Measurements from ENCODE around the gene CRYBB1.

DNA sequence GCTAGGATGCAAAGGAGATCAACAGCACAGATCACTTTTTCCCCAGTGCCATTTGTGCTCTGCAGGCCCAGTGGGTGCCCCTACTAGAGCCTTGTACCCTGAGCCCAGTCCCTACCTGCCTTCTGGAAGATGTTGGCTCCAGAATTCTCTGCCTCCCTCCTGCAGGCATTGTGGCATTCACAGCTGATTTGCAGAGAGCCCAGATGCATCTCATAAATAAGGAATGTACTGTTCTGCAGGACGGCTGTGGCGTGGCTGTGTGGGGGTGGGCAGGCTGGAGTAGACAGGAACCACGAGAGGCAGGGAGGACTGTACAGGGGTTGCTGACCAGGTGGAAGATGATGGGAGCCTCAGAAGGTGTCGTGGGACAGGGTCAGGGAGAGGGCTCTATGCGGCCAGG is 28.3 kb upstream of the CRYBB1 start:
- TF ChIP-seq ZNF70 (CRISPR knock-in tag; IDR thresholded peaks at IDR 0.05) = no peak
- no peak for TF ChIP-seq ARNTL (CRISPR knock-in tag; IDR thresholded peaks at IDR 0.05; ENCODE audit: borderline replicate concordance, low read depth)
- no peak for TF ChIP-seq ESRRG (CRISPR knock-in tag; IDR thresholded peaks at IDR 0.05)
- TF ChIP-seq ZFP3 (CRISPR knock-in tag; IDR thresholded peaks at IDR 0.05) = no peak
- TF ChIP-seq PATZ1 (CRISPR knock-in tag; IDR thresholded peaks at IDR 0.05; ENCODE audit: borderline replicate concordance) = no peak
- TF ChIP-seq OSR1 (CRISPR knock-in tag; IDR thresholded peaks at IDR 0.05) = no peak
- TF ChIP-seq TSHZ2 (CRISPR knock-in tag; IDR thresholded peaks at IDR 0.05) = no peak
- no peak for TF ChIP-seq SNAI2 (CRISPR knock-in tag; IDR thresholded peaks at IDR 0.05)
- TF ChIP-seq TOX (CRISPR knock-in tag; IDR thresholded peaks at IDR 0.05; ENCODE audit: borderline replicate concordance) = no peak
- no peak for TF ChIP-seq PPARA (CRISPR knock-in tag; IDR thresholded peaks at IDR 0.05; ENCODE audit: borderline replicate concordance)
- TF ChIP-seq BACH2 (CRISPR knock-in tag; IDR thresholded peaks at IDR 0.05; ENCODE audit: borderline replicate concordance) = no peak
- TF ChIP-seq TCF4 (CRISPR knock-in tag; IDR thresholded peaks at IDR 0.05; ENCODE audit: borderline replicate concordance) = no peak
- TF ChIP-seq, protein P1, sequence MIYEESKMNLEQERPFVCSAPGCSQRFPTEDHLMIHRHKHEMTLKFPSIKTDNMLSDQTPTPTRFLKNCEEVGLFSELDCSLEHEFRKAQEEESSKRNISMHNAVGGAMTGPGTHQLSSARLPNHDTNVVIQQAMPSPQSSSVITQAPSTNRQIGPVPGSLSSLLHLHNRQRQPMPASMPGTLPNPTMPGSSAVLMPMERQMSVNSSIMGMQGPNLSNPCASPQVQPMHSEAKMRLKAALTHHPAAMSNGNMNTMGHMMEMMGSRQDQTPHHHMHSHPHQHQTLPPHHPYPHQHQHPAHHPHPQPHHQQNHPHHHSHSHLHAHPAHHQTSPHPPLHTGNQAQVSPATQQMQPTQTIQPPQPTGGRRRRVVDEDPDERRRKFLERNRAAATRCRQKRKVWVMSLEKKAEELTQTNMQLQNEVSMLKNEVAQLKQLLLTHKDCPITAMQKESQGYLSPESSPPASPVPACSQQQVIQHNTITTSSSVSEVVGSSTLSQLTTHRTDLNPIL (CRISPR knock-in tag; IDR thresholded peaks at IDR 0.05; ENCODE audit: low read depth) = no peak
- no peak for TF ChIP-seq RARB (CRISPR knock-in tag; IDR thresholded peaks at IDR 0.05)
